IPS-11a (cell line): ENCODE results near the gene FAAH2.
"Not testable (repeated sequence)": the region's sequence is repeated elsewhere in the genome, so short reads cannot be mapped to it uniquely, and the experiment has no call there.

ENCODE experiments used
- H3K4me3 ChIP-seq: one replicate; pipeline ENCODE4 v1.5.1; 2013; ENCODE audit warnings: low read depth, low read length, control low read depth

The FAAH2 gene

GRCh38 chrX:57380026-57380796 is 93.7 kb downstream of the FAAH2 start:
- H3K4me3 ChIP-seq: no peak overlapping the region

- H3K4me3 ChIP-seq: not testable (repeated sequence)
Measured at GRCh38 chrX:57394162-57394561, 107.7 kb downstream of the FAAH2 start.

GRCh38 chrX:57403191-57403590 is 116.7 kb downstream of the FAAH2 start:
- not testable (repeated sequence) for H3K4me3 ChIP-seq

GRCh38 chrX:57406149-57406548 is 119.6 kb downstream of the FAAH2 start:
- H3K4me3 ChIP-seq: no peak overlapping the region

- H3K4me3 ChIP-seq: no peak overlapping the region
Measured at GRCh38 chrX:57417827-57418226, 131.3 kb downstream of the FAAH2 start.

GRCh38 chrX:57422289-57422688 is 135.8 kb downstream of the FAAH2 start:
- H3K4me3 ChIP-seq: no peak overlapping the region

- H3K4me3 ChIP-seq: no peak overlapping the region
Measured at GRCh38 chrX:57422790-57423189, 136.3 kb downstream of the FAAH2 start.

- H3K4me3 ChIP-seq: no peak overlapping the region
Measured at GRCh38 chrX:57445076-57445475, 158.6 kb downstream of the FAAH2 start.

- H3K4me3 ChIP-seq: no peak overlapping the region
Measured at GRCh38 chrX:57445832-57446231, 159.3 kb downstream of the FAAH2 start.

GRCh38 chrX:57447856-57448255 is 161.3 kb downstream of the FAAH2 start:
- H3K4me3 ChIP-seq: no peak overlapping the region

GRCh38 chrX:57451426-57452020 is 165.0 kb downstream of the FAAH2 start:
- H3K4me3 ChIP-seq: no peak overlapping the region

GRCh38 chrX:57453901-57454300 is 167.4 kb downstream of the FAAH2 start:
- no peak overlapping the region for H3K4me3 ChIP-seq

- no peak overlapping the region for H3K4me3 ChIP-seq
Measured at GRCh38 chrX:57481514-57481913, 195.0 kb downstream of the FAAH2 start.

- no peak overlapping the region for H3K4me3 ChIP-seq
Measured at GRCh38 chrX:57516491-57516890, 230.0 kb downstream of the FAAH2 start.

- no peak overlapping the region for H3K4me3 ChIP-seq
Measured at GRCh38 chrX:57519578-57520118, 233.1 kb downstream of the FAAH2 start.

GRCh38 chrX:57528670-57529255 is 242.3 kb downstream of the FAAH2 start:
- H3K4me3 ChIP-seq: no peak overlapping the region
